ENCODE data around the gene POLR2I.
A peak's percentile ranks its signal among the peaks of the same experiment; 100 is the strongest.

Gene POLR2I

DNA sequence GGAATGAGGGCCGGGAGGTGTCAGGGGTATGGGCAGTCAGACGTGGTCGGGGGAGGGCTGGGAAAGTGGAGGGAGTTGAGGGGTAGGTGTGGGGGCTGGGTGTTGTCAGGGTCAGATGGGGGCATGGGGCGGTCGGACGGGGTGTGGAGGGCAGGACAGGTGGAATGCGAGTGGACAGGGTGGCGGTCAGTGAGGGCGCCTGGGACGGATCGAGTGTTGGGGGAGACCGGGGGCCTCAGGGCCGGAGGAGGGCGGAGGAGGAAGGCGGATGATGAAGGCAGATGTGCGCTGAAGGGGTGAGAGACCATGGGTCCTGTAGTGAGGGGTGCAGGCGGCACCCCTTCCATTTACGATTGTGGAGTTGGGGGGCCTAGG lies 6.3 kb upstream of the POLR2I start:
- Mint-ChIP-seq H3K27me3 (no peaks in the 10 kb centered on the region), H3K4me1 (peaks cover 27% of the 10 kb centered on the region), H3K36me3 (ENCODE audit: insufficient read depth) (peaks cover 52% of the 10 kb centered on the region), H3K9me3 (no peaks in the 10 kb centered on the region), H3K4me3 (no peak overlapping the region), H3K27ac (ENCODE audit: low read depth) (no peak overlapping the region)
- no peak for ATAC-seq (replicated peaks; ENCODE audit: extremely low read depth, poor library complexity, severe bottlenecking)
- no peak for DNase-seq (ENCODE audit: low spot score in 2 of 2)

DNA sequence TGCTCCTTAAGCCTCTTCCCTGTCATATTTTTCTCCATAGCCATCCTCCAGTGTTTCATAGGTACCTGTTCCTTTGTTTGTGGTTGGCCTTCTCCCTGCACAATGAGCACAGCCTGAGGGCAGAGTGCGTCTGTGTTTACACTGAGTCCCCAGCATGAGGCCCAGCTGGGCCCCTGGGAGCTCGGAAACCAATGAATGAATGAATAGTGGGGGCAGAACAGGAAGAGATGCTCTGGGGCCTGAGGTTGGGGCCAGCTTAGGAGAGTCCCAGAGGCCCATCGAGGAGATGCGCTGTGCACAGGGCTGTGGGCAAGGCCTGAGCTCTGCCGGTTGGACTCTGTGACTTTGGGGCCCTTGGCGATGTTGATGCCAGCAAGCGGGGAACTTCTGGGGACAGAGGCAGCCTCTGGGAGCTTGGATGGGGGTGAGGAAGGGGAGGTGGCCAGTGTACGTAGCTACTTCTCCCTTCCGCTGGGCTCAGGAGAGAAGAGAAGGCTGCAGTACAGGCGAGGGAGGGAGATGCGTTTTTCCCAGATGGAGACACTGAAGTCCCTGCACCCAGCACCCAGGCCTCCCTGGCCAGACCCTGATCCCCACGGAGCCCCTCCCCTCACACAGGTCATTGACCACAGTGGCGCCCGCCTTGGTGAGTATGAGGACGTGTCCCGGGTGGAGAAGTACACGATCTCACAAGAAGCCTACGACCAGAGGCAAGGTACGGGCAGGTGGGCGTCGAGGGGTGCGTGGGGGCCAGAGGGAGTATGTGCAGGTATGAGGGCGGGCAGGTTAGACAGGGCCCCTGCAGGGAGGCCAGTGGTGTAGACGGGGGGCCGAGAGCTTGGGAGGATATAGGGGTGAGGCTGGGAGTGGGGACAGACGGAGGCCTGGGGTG lies 5.7 kb upstream of the POLR2I start:
- H3K27ac Mint-ChIP-seq (ENCODE audit: low read depth), result peak overlapping the region; percentile 52
- ATAC-seq (replicated peaks; ENCODE audit: extremely low read depth, poor library complexity, severe bottlenecking), result no peak

DNA sequence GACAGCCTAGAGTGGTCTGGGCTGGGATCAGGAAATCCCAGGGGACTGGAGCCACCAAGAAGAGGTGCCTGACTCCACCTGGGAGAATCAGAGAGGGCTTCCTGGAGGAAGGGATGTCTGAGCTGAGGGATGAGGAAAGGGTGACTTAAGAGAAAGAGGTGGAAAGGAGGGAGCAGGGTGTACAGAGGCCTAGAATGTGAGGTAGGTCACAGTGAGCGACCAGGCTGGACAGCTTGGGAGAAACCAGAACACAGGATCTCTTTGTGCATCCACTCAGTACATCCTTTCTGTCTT lies 1.6 kb upstream of the POLR2I start:
- DNase-seq (ENCODE audit: low spot score in 2 of 2), result no peak
- no peaks in the 10 kb centered on the region for H3K27me3 Mint-ChIP-seq
- H3K4me1 Mint-ChIP-seq, result peaks cover 56% of the 10 kb centered on the region
- peak overlapping the region; percentile 99 for H3K27ac Mint-ChIP-seq (ENCODE audit: low read depth)
- H3K9me3 Mint-ChIP-seq, result no peaks in the 10 kb centered on the region
- H3K36me3 Mint-ChIP-seq (ENCODE audit: insufficient read depth), result peaks cover 40% of the 10 kb centered on the region
- H3K4me3 Mint-ChIP-seq, result peak overlapping the region; percentile 89
- no peak for ATAC-seq (replicated peaks; ENCODE audit: extremely low read depth, poor library complexity, severe bottlenecking)

More for the DNA sequence above, 5.7 kb upstream of the POLR2I start:
- Mint-ChIP-seq H3K4me1 (peaks cover 29% of the 10 kb centered on the region), H3K9me3 (no peaks in the 10 kb centered on the region), H3K4me3 (no peak overlapping the region), H3K27me3 (no peaks in the 10 kb centered on the region), H3K36me3 (ENCODE audit: insufficient read depth) (peaks cover 52% of the 10 kb centered on the region)
- no peak for DNase-seq (ENCODE audit: low spot score in 2 of 2)

DNA sequence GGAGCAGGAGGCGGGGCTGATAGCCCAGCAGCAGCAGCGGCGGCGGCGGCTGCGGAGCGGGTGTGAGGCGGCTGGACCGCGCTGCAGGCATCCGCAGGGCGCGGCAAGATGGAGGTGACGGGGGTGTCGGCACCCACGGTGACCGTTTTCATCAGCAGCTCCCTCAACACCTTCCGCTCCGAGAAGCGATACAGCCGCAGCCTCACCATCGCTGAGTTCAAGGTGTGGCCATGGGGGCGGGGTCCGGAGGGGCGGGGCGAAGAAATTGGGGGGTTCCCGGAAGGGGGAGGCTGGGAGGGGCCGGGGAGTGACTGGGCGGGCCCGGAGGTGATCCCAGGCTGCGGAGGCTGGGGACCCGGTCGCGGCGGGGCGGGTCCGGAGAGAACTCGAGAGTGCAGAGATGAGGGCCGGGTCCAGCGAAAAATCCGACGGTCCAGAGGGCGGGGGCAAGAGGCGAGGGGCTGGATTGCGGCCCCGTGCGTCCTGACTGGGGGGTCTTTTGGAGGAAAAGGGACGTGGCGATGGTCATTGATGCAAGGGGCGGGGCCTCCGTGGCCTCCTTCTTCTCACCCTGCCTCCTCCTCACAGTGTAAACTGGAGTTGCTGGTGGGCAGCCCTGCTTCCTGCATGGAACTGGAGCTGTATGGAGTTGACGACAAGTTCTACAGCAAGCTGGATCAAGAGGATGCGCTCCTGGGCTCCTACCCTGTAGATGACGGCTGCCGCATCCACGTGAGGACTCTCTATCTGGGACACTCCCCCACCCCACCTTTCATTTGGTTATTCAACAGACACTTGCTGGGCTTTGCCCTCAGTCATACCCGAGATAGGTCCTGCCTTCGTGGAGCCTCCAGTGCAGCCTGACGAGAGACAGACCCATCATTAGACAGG lies 1.0 kb upstream of the POLR2I start, which contains the start of gene TBCB:
Gene TBCB (plus strand): TSS at position 16 of the 891 bp plus-strand sequence. CDS start 93 bp downstream, at position 109.
- peak within 1 kb of the TSS; percentile 89 for H3K4me3 Mint-ChIP-seq
- H3K27ac Mint-ChIP-seq (ENCODE audit: low read depth), result peak within 1 kb of the TSS; percentile 99
- DNase-seq (ENCODE audit: low spot score in 2 of 2), result no peak
- no peaks in the 10 kb centered on the region for H3K27me3 Mint-ChIP-seq
- no peak for ATAC-seq (replicated peaks; ENCODE audit: extremely low read depth, poor library complexity, severe bottlenecking)
- peaks cover 38% of the 10 kb centered on the region for H3K36me3 Mint-ChIP-seq (ENCODE audit: insufficient read depth)
- peaks cover 56% of the 10 kb centered on the region for H3K4me1 Mint-ChIP-seq
- H3K9me3 Mint-ChIP-seq, result no peaks in the 10 kb centered on the region

DNA sequence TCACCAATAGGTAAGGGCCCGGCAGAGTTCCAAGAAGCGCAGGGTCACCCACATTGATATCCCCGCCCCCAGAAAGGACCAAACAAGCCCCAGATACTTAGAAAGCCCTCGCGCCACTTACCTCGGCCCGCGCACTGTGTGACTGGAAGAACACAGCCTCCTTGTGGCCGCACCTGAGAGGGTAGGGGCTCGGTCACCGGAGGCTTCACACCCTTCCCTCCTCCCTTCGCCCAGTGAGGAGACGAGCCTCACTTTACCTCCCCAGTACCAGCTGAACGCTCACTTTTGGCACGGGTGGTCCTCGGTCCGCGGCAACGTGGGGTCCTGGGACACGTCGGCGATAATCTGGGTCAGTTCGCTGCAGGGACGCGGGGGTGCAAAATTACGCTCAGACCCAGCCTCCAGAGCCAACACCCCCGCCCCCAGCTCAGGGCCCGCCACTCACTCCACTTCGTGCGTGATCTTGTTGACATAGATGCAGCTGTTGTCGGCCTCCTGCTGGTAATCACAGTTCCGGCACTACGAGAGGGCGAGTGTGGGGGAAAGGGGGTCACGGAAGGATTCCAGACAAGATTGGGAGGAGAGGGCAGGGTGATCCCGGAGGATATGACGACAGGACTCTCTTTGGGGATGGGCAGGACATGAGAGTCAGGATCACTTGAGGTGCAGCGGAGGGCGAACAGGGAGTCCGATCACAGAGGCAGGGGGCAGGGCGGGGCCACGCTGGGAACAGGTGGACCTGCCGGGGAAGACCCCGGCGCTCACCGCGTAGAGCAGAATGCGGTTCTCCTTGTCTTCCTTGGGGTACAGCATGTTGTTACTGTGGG lies 568 bp downstream of the POLR2I start:
- peaks cover 33% of the 10 kb centered on the region for H3K36me3 Mint-ChIP-seq (ENCODE audit: insufficient read depth)
- H3K4me1 Mint-ChIP-seq, result peaks cover 48% of the 10 kb centered on the region
- H3K27me3 Mint-ChIP-seq, result no peaks in the 10 kb centered on the region
- H3K4me3 Mint-ChIP-seq, result peak overlapping the region; percentile 89
- H3K27ac Mint-ChIP-seq (ENCODE audit: low read depth), result peak overlapping the region; percentile 99
- peak; percentile 14 to 18 for DNase-seq (ENCODE audit: low spot score in 2 of 2)
- H3K9me3 Mint-ChIP-seq, result no peaks in the 10 kb centered on the region
- no peak for ATAC-seq (replicated peaks; ENCODE audit: extremely low read depth, poor library complexity, severe bottlenecking)

DNA sequence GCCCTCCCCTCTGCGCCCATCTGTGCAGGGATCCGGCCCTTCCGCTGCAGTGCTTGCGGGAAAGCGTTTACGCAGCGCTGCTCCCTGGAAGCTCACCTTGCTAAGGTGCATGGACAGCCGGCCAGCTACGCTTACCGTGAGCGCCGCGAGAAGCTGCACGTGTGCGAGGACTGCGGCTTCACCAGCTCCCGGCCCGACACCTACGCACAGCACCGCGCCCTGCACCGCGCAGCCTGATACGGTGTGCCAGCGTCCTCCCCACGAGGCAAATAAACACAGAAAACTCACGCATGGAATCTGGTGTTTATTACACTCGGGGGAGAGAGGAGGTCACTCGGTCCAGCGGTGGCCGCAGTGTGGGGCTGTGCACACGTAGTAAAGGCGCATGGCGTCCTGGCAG lies 1.2 kb downstream of the POLR2I start:
- H3K9me3 Mint-ChIP-seq, result no peaks in the 10 kb centered on the region
- DNase-seq (ENCODE audit: low spot score in 2 of 2) (no peak), ATAC-seq (replicated peaks; ENCODE audit: extremely low read depth, poor library complexity, severe bottlenecking) (no peak)
- no peaks in the 10 kb centered on the region for H3K27me3 Mint-ChIP-seq
- H3K27ac Mint-ChIP-seq (ENCODE audit: low read depth), result peak overlapping the region; percentile 52
- H3K4me3 Mint-ChIP-seq, result peak overlapping the region; percentile 89
- peaks cover 30% of the 10 kb centered on the region for H3K36me3 Mint-ChIP-seq (ENCODE audit: insufficient read depth)
- H3K4me1 Mint-ChIP-seq, result peaks cover 48% of the 10 kb centered on the region

DNA sequence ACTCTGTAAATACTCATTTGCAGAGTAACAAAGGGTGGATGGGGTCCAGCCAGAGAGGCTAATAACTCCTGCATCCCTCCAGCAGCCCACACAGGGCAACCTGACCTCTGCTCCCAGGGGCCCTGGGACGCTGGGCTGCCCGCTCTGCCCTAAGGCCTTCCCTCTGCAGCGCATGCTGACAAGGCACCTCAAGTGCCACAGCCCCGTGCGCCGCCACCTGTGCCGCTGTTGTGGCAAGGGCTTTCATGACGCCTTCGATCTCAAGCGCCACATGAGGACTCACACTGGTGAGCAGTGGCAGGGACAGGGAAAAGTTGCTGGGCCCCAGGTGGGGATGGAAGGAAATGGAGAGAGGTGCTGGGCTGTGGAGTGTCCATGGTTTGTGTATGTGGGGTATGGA lies 2.0 kb downstream of the POLR2I start:
- no peaks in the 10 kb centered on the region for H3K9me3 Mint-ChIP-seq
- ATAC-seq (replicated peaks; ENCODE audit: extremely low read depth, poor library complexity, severe bottlenecking), result no peak
- H3K4me3 Mint-ChIP-seq, result peak overlapping the region; percentile 89
- H3K36me3 Mint-ChIP-seq (ENCODE audit: insufficient read depth), result peaks cover 24% of the 10 kb centered on the region
- H3K27me3 Mint-ChIP-seq, result no peaks in the 10 kb centered on the region
- no peak for DNase-seq (ENCODE audit: low spot score in 2 of 2)
- peak overlapping the region; percentile 52 for H3K27ac Mint-ChIP-seq (ENCODE audit: low read depth)
- peaks cover 42% of the 10 kb centered on the region for H3K4me1 Mint-ChIP-seq

DNA sequence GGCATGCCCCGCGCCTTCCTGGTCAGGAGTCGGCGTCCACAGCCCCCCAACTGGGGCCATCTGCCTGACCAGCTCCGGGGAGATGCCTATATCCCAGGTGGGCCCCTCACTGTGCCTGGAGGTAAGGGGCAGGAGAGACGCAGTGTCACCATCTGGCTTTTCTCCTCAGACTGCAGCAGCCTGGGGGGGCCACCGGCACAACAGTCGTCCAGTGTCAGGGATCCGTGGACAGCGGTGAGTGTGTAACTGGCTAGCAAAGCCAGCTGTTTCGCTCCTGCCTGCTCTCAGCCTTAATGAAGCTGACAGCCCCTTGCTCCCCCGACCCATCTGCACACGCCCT lies 3.5 kb downstream of the POLR2I start:
- Mint-ChIP-seq H3K9me3 (no peaks in the 10 kb centered on the region), H3K4me3 (no peak overlapping the region), H3K27me3 (no peaks in the 10 kb centered on the region), H3K36me3 (ENCODE audit: insufficient read depth) (peaks cover 23% of the 10 kb centered on the region), H3K4me1 (peaks cover 31% of the 10 kb centered on the region), H3K27ac (ENCODE audit: low read depth) (no peak overlapping the region)
- ATAC-seq (replicated peaks; ENCODE audit: extremely low read depth, poor library complexity, severe bottlenecking) (no peak), DNase-seq (ENCODE audit: low spot score in 2 of 2) (no peak)

DNA sequence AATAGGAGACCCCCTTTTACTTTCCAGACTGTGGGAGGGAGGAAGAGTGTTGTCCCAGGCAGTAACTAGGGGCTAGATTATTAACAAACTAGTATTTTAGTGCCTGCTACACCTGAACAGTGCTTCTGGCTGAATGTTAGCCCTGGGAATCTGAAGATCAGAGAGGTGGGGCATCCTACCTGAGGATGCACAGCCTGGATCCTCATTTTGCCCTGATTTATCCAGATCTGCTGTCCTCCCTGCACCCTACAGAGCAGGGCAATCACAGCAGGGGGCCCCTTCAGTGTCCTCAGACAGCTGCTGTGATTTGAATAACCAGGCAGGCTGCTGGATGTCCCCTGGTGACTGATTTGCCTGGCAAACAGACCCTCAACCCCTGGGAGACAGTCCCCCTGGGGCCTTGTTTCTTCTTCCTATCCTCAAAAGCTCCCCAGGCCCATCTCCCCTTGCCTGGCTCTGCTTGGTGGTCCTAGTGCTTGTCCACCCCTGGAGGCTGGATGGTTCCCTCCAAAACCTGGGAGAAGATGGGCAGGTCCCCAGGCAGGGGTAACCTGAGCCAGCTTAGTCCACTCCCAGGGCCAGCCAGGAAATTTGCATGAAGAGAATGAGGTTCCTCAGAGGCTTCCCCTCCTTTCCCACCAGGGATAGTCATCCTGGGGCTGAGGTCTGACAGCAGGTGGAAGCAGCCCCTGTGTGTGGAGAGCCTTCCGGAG lies 4.0 kb downstream of the POLR2I start, which contains the start of gene OVOL3:
Gene OVOL3 (plus strand): TSS at position 657 of the 713 bp plus-strand sequence. CDS start 60 bp downstream, outside the sequence.
- DNase-seq (ENCODE audit: low spot score in 2 of 2) (no peak), ATAC-seq (replicated peaks; ENCODE audit: extremely low read depth, poor library complexity, severe bottlenecking) (no peak)
- H3K4me1 Mint-ChIP-seq, result peaks cover 27% of the 10 kb centered on the region
- no peaks in the 10 kb centered on the region for H3K9me3 Mint-ChIP-seq
- peak within 1 kb of the TSS; percentile 3 for H3K4me3 Mint-ChIP-seq
- H3K27me3 Mint-ChIP-seq, result no peaks in the 10 kb centered on the region
- H3K36me3 Mint-ChIP-seq (ENCODE audit: insufficient read depth), result peaks cover 18% of the 10 kb centered on the region
- no peak within 1 kb of the TSS for H3K27ac Mint-ChIP-seq (ENCODE audit: low read depth)

DNA sequence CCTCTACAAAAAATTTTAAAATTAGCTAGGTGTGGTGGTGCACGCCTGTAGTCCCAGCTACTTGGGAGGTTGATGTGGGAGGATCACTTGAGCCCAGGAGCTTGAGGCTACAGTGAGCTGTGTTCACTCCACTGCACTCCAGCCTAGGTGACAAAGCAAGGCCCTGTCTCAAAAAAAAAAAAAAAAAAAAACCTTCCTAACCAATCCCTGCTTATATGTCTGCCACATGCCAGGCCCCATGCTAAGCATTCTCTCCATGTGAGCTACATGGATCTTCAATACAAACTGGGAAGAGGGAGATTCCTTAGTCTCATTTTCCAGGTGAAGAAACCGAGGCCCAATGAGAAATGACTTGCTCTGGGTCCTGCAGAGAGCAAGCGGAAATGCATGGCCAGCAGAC lies 6.0 kb downstream of the POLR2I start:
- no peak for ATAC-seq (replicated peaks; ENCODE audit: extremely low read depth, poor library complexity, severe bottlenecking)
- DNase-seq (ENCODE audit: low spot score in 2 of 2), result no peak
- Mint-ChIP-seq H3K36me3 (ENCODE audit: insufficient read depth) (peaks cover 9% of the 10 kb centered on the region), H3K9me3 (no peaks in the 10 kb centered on the region), H3K4me3 (no peak overlapping the region), H3K27ac (ENCODE audit: low read depth) (no peak overlapping the region), H3K4me1 (peaks cover 11% of the 10 kb centered on the region), H3K27me3 (no peaks in the 10 kb centered on the region)

DNA sequence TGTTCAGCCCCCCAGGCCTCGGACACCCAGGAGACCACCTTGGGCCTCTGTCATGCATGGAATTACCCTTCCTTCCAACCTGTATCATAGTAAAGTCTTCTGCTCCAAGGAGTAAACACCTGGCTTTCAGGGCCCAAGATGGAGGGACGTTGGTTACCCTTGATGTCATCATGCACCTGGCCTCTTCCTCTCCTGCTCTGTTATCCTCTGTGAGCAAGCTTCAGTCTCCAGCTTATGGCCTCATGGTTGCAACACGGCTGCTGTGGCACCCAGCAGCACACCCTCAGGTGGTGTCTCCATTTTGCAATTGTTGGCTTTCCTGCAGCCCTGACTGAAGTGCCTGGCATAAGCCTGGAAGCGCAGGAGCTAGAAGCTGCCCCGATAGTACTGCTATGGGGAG lies 7.7 kb downstream of the POLR2I start:
- ATAC-seq (replicated peaks; ENCODE audit: extremely low read depth, poor library complexity, severe bottlenecking) (no peak), DNase-seq (ENCODE audit: low spot score in 2 of 2) (no peak)
- no peak overlapping the region for H3K4me3 Mint-ChIP-seq
- H3K36me3 Mint-ChIP-seq (ENCODE audit: insufficient read depth), result peaks cover 3% of the 10 kb centered on the region
- no peaks in the 10 kb centered on the region for H3K4me1 Mint-ChIP-seq
- H3K27me3 Mint-ChIP-seq, result no peaks in the 10 kb centered on the region
- no peak overlapping the region for H3K27ac Mint-ChIP-seq (ENCODE audit: low read depth)
- H3K9me3 Mint-ChIP-seq, result no peaks in the 10 kb centered on the region

DNA sequence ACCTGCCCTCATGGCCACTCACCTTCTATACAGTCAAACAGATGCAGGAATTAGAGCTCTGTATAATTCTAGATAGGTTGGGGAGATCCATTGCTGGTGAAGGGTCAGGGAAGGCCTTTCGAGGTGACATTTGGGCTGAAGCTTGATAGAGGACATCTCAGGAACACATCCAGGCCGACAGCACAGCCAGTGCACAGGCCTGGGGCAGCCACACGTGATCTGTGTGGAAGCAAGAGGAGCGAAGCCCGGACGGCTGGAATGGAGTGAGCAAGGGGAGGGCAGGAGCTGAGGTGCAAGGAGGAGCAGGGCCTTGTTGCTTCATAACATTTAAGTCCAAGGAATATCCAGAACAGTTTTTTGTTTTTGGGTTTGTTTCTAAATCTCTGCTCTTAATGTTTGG lies 8.2 kb downstream of the POLR2I start:
- H3K4me3 Mint-ChIP-seq, result no peak overlapping the region
- H3K36me3 Mint-ChIP-seq (ENCODE audit: insufficient read depth), result peaks cover 2% of the 10 kb centered on the region
- H3K9me3 Mint-ChIP-seq, result no peaks in the 10 kb centered on the region
- no peak for ATAC-seq (replicated peaks; ENCODE audit: extremely low read depth, poor library complexity, severe bottlenecking)
- H3K4me1 Mint-ChIP-seq, result no peaks in the 10 kb centered on the region
- H3K27ac Mint-ChIP-seq (ENCODE audit: low read depth), result no peak overlapping the region
- DNase-seq (ENCODE audit: low spot score in 2 of 2), result no peak
- H3K27me3 Mint-ChIP-seq, result no peaks in the 10 kb centered on the region

All from central memory CD8-positive, alpha-beta T cell (primary cell).